K562 (cell line): ENCODE results near the gene USP13. TPM values are rescaled to one million over a fixed set of nuclear protein-coding genes. Genes with fewer than 3 reads are reported as not detected.

Source experiments
- ATAC-seq: fragments of 200-7000 bp; cut with Tn5 transposase; 3 replicates; pipeline ENCODE4 v1.9.1; 2020; ENCODE audit warnings: moderate library complexity
- BruUV-seq: library from RNA; stranded (reverse); fragments of 400-500 nt; replicated peaks from 2 replicates; lab custom pipeline; 2021; lab: Mats Ljungman, UMichigan
- CTCF ChIA-PET: fragments of 300-600 bp; formaldehyde crosslinking; extraction: SDS; loops from one replicate; lab custom pipeline; 2021; ENCODE audit warnings: low intra/inter-chr PET ratio; lab: Yijun Ruan, JAX
- POLR2A ChIA-PET: fragments of 300-600, 350-650 bp; sonication (Branson Sonifier 250); formaldehyde crosslinking; extraction: SDS; loops from one replicate; lab custom pipeline; 2021; ENCODE audit warnings: antibody characterized with exemption, inconsistent platforms; lab: Yijun Ruan, JAX
- DNase-seq, 4 experiments: peaks; one replicate each; pipeline versions ENCODE4 v3.0.0 to v3.0.0-alpha.2; 2011 to 2018; ENCODE audit warnings: low spot score in 3 of 4, mixed read lengths in 3 of 4; ENCODE audit errors: extremely low read depth in 1 of 4
- FAIRE-seq: peaks from 2 replicates; lab custom pipeline; 2011; peaks lifted over from hg19 to GRCh38; lab: Jason Lieb, UNC
- H2AFZ ChIP-seq: 2 replicates; pipeline ENCODE4 v1.6.0; 2011; ENCODE audit warnings: low read depth, low read length, control low read depth, inconsistent platforms
- H3K27ac ChIP-seq: fragments of 200-600 bp; 3 replicates; pipeline ENCODE4 v1.8.0; 2011; ENCODE audit warnings: low read depth, mild to moderate bottlenecking, control low read depth, inconsistent platforms, low read length, moderate library complexity, mixed read lengths; ENCODE audit errors: extremely low read depth
- H3K27me3 ChIP-seq, 2 experiments: fragments of 300-600 bp in 1 of 2; 2 replicates in 1 of 2; 3 replicates in 1 of 2; pipeline versions ENCODE4 v1.6.0 to v1.8.0; 2011; ENCODE audit warnings: inconsistent platforms in 2 of 2, low read length in 2 of 2, mild to moderate bottlenecking in 1 of 2, mixed read lengths in 1 of 2, moderate library complexity in 1 of 2; ENCODE audit not compliant: control insufficient read depth in 2 of 2, insufficient read depth in 2 of 2
- H3K36me3 ChIP-seq: fragments of 300-600 bp; 3 replicates; pipeline ENCODE4 v1.8.0; 2011; ENCODE audit warnings: mild to moderate bottlenecking, low read length, inconsistent platforms; ENCODE audit not compliant: control insufficient read depth, insufficient read depth
- H3K4me1 ChIP-seq, 2 experiments: fragments of 200-600 bp in 1 of 2; replicated peaks in 1 of 2; 2 replicates in 1 of 2; 3 replicates in 1 of 2; pipeline versions ENCODE4 v1.5.1 to v1.8.0; 2011; ENCODE audit warnings: inconsistent platforms in 2 of 2, low read length in 2 of 2, mild to moderate bottlenecking in 1 of 2, mixed read lengths in 1 of 2, moderate library complexity in 1 of 2; ENCODE audit not compliant: control insufficient read depth in 2 of 2, insufficient read depth in 2 of 2
- H3K4me2 ChIP-seq: 2 replicates; pipeline ENCODE4 v1.6.1; 2011; ENCODE audit warnings: low read length, control low read depth, inconsistent platforms, mixed read lengths; ENCODE audit not compliant: insufficient read depth
- H3K4me3 ChIP-seq: fragments of 200-600 bp; sonication (generic), shearing (Covaris generic); 2 replicates; pipeline ENCODE4 v1.5.1; 2016; ENCODE audit warnings: control low read depth, inconsistent platforms
- H3K79me2 ChIP-seq: fragments of 200-600 bp; 3 replicates; pipeline ENCODE4 v1.8.0; 2011; ENCODE audit warnings: low read length, inconsistent platforms; ENCODE audit not compliant: control insufficient read depth, insufficient read depth
- H3K9ac ChIP-seq, 2 experiments: 2 replicates each; pipeline versions ENCODE4 v1.6.0 to v1.6.1; 2011; ENCODE audit warnings: low read depth in 2 of 2, low read length in 2 of 2, control low read depth in 1 of 2, inconsistent platforms in 1 of 2, mild to moderate bottlenecking in 1 of 2, mixed read lengths in 1 of 2; ENCODE audit not compliant: insufficient read depth in 1 of 2
- H3K9me1 ChIP-seq: one replicate; pipeline ENCODE4 v1.6.0; 2011; ENCODE audit warnings: inconsistent platforms, mild to moderate bottlenecking, low read length, moderate library complexity; ENCODE audit not compliant: control insufficient read depth, insufficient read depth
- H3K9me3 ChIP-seq: replicated peaks from 2 replicates; pipeline ENCODE4 v1.5.1; 2011; ENCODE audit warnings: low read depth, low read length, inconsistent platforms; ENCODE audit not compliant: control insufficient read depth, insufficient read depth
- H4K20me1 ChIP-seq: replicated peaks from 2 replicates; pipeline ENCODE4 v1.6.1; 2011; ENCODE audit warnings: low read length, inconsistent platforms, mixed read lengths; ENCODE audit not compliant: control insufficient read depth, insufficient read depth
- ADNP ChIP-seq: fragments of 200-800 bp; sonication (Bioruptor generic); IDR thresholded peaks from 2 replicates; pipeline ENCODE4 v1.6.1; 2016; ENCODE audit warnings: missing genetic modification characterization, missing compliant biosample characterization
- GTF2E2 ChIP-seq: fragments of 200-800 bp; sonication (Bioruptor generic); IDR thresholded peaks from 2 replicates; pipeline ENCODE4 v1.6.1; 2016; ENCODE audit warnings: missing genetic modification characterization, missing compliant biosample characterization
- HDAC6 ChIP-seq: IDR thresholded peaks from 2 replicates; pipeline ENCODE4 v1.6.1; 2012; ENCODE audit warnings: low read depth, mild to moderate bottlenecking, control low read depth, inconsistent platforms, low read length, moderate library complexity
- HNRNPL ChIP-seq: fragments of 200-400 bp; formaldehyde crosslinking; IDR thresholded peaks from 2 replicates; pipeline ENCODE4 v1.6.1; 2017; ENCODE audit warnings: low read depth, mild to moderate bottlenecking, low read length
- HNRNPUL1 ChIP-seq: fragments of 200-400 bp; formaldehyde crosslinking; IDR thresholded peaks from 2 replicates; pipeline ENCODE4 v1.6.1; 2017; ENCODE audit warnings: low read length
- RBM22 ChIP-seq: fragments of 200-400 bp; formaldehyde crosslinking; IDR thresholded peaks from 2 replicates; pipeline ENCODE4 v1.6.1; 2018; ENCODE audit warnings: low read length, low read depth; ENCODE audit not compliant: poor library complexity, severe bottlenecking
- SETDB1 ChIP-seq: IDR thresholded peaks from one replicate; pipeline ENCODE4 v1.6.1; 2012; ENCODE audit warnings: low read length, control low read depth, inconsistent platforms
- ZBTB2 ChIP-seq: fragments of 450-650 bp; IDR thresholded peaks from 2 replicates; pipeline ENCODE4 v1.6.1; 2016; ENCODE audit warnings: antibody characterized with exemption
- ZFP91 ChIP-seq: sonication (generic); formaldehyde crosslinking; IDR thresholded peaks from 2 replicates; pipeline ENCODE4 v1.8.0; 2022; ENCODE audit warnings: mild to moderate bottlenecking, missing genetic modification reagents
- ZNF644 ChIP-seq: fragments of 200-800 bp; sonication (Bioruptor generic); IDR thresholded peaks from 2 replicates; pipeline ENCODE4 v1.6.1; 2016; ENCODE audit warnings: low read depth, missing genetic modification characterization, missing compliant biosample characterization
- WGBS: fragments of 100-300 bp; shearing (Covaris generic); methylation state at CpG from one replicate; pipeline ENCODE4 v1.1.6; 2016; ENCODE audit warnings: low coverage, mixed read lengths; ENCODE audit not compliant: insufficient coverage; ENCODE audit errors: missing lambda C conversion rate; 5-methylcytosine and 5-hydroxymethylcytosine counted together
- in situ Hi-C: fragments of 300-500 bp; cut with MboI; formaldehyde crosslinking; loops from 4 replicates; pipeline ENCODE4 v1.15.0; 2018; ENCODE audit warnings: inconsistent platforms, mixed read lengths
- intact Hi-C: fragments of 100-400 bp; cut with micrococcal nuclease; formaldehyde crosslinking; loops from 2 replicates; pipeline ENCODE4 v1.14.2; 2022
- polyA plus RNA-seq, 8 experiments: library from polyadenylated mRNA; depleted of rRNA in 4 of 8; stranded (reverse) in 5 of 8; unstranded in 3 of 8; fragments of >200 nt; fragmentation: Nextera tagmentation in 2 of 8; fragmentation: Illumina TruSeq in 1 of 8; extraction: Ambion mirVana in 2 of 8; extraction: Trizol in 1 of 8; gene quantifications; 2 replicates each; pipeline versions ENCODE4 v1.2.1 to v1.2.3, GENCODE V29; 2011 to 2014; ENCODE audit warnings: inconsistent platforms in 1 of 8, missing spikeins in 1 of 8
- total RNA-seq, 7 experiments: library from RNA; depleted of rRNA in 6 of 7; stranded (reverse); fragments of >200 nt in 6 of 7; fragmentation: Illumina TruSeq in 2 of 7; extraction: Trizol in 2 of 7; gene quantifications; 2 replicates each; pipeline versions ENCODE4 v1.2.1 to v1.2.3, GENCODE V29; 2011 to 2021; ENCODE audit warnings: low replicate concordance in 1 of 7

USP13 gene
- total and polyA plus RNA-seq, 9 of the 15 experiments (the other 6 are each of a cell fraction or from before 2014, with no cell fraction given) = 0.11 to 2.3 (median 0.51) TPM

- TF ChIP-seq ZBTB2 (no peak), HNRNPL (no peak)
Observed at GRCh38 chr3:179739816-179740594, 87.2 kb downstream of the USP13 start (continued).

- no peaks in the 10 kb centered on the region for H3K9me3 ChIP-seq
- H3K27ac ChIP-seq = no peak overlapping the region
- in situ Hi-C loops = no loop called here
- CTCF ChIA-PET = no interaction called here
- BruUV-seq = no TSS peak
- H3K4me3 ChIP-seq = no peak overlapping the region
- H3K79me2 ChIP-seq = no peaks in the 10 kb centered on the region
- H3K9me1 ChIP-seq = no peaks in the 10 kb centered on the region
- H3K4me2 ChIP-seq = no peak overlapping the region
- DNase-seq (no peak), FAIRE-seq (no peak), ATAC-seq (no peak)
- H3K27me3 ChIP-seq = peaks cover 6 to 13% of the 10 kb centered on the region in 2 experiments; a peak in 4 of 5 replicates
- TF ChIP-seq ZFP91 (no peak), SETDB1 (no peak), HDAC6 (no peak), GTF2E2 (tag) (no peak), ZNF644 (tag) (no peak), RBM22 (no peak), HNRNPUL1 (no peak), ADNP (no peak)
- POLR2A ChIA-PET = no interaction called here
- intact Hi-C loops = no loop called here
- H3K36me3 ChIP-seq = no peaks in the 10 kb centered on the region
- H2AFZ ChIP-seq = no peak overlapping the region
- no peak overlapping the region for H3K9ac ChIP-seq
- H3K4me1 ChIP-seq = no peaks in the 10 kb centered on the region
- H4K20me1 ChIP-seq = no peaks in the 10 kb centered on the region
- 0% methylated on average over 2 of the region's 2 CpGs for WGBS
Observed at GRCh38 chr3:179743913-179744312, 91.1 kb downstream of the USP13 start.
